Mucosa of descending colon (tissue), 3 donors: ENCODE measurements around the gene ACSL6. TPM values are rescaled to one million over a fixed set of nuclear protein-coding genes. Genes with fewer than 3 reads are reported as not detected.

ENCODE experiments used
- ATAC-seq: fragments of 200-7000 bp; cut with Tn5 transposase; one replicate; pipeline ENCODE4 v1.9.1; 2020; ENCODE audit warnings: mild to moderate bottlenecking, moderate library complexity
- DNase-seq, 3 donors: peaks; one replicate each; pipeline ENCODE4 v3.0.0-alpha.2; 2020
- H3K36me3 ChIP-seq: fragments of 200-600 bp; one replicate; pipeline ENCODE4 v1.8.0; 2021; ENCODE audit warnings: low read depth, mild to moderate bottlenecking
- H3K4me1 ChIP-seq: fragments of 200-600 bp; one replicate; pipeline ENCODE4 v1.8.0; 2021; ENCODE audit warnings: low read depth, mild to moderate bottlenecking
- H3K4me3 ChIP-seq: fragments of 200-600 bp; one replicate; pipeline ENCODE4 v1.8.0; 2021; ENCODE audit warnings: mild to moderate bottlenecking
- H3K9me3 ChIP-seq: fragments of 200-600 bp; one replicate; pipeline ENCODE4 v1.8.0; 2021; ENCODE audit warnings: mild to moderate bottlenecking
- CTCF ChIP-seq: fragments of 200-600 bp; IDR thresholded peaks from one replicate; pipeline ENCODE4 v1.8.0; 2022; ENCODE audit warnings: antibody characterized with exemption, mild to moderate bottlenecking
- intact Hi-C, 2 donors: fragments of 100-400 bp; cut with DNase I in 1 of 2; cut with micrococcal nuclease in 1 of 2; formaldehyde crosslinking; loops; one replicate each; pipeline versions ENCODE4 v1.11.0 to v1.11.1; 2022; cut with DNase I, micrococcal nuclease
- total RNA-seq, 3 donors: library from RNA; stranded (reverse); fragmentation: NEBNext Ultra II Directional in 2 of 3; extraction: Animal tissue kit (Norgen Biotek cat#: 25700) in 2 of 3; gene quantifications; one replicate each; pipeline versions ENCODE4 v1.2.1 to v1.2.4, GENCODE V29; 2021 to 2023
- donor health status: DM: no; HTN: no; CAD: no; lungs with moderate emphysema.
- donor health status: DM: no; HTN: no; CAD: no.
- donor health status: DM: no; HTN: yes; CAD: no.

The ACSL6 gene
- total RNA-seq, 3 donors from 2014 or later = 0.38 to 3.8 (median 0.77) TPM

- ATAC-seq = no peak
- no peak for TF ChIP-seq CTCF
- Histone ChIP-seq H3K9me3 (no peaks in the 10 kb centered on the region), H3K4me3 (no peak overlapping the region), H3K4me1 (peaks cover 4% of the 10 kb centered on the region), H3K36me3 (no peaks in the 10 kb centered on the region)
- no peak for DNase-seq
- intact Hi-C loops = no loop called here
These were observed 31.6 kb downstream of the ACSL6 start for GRCh38 chr5:131979816-131980215.

GRCh38 chr5:131977212-131977604 lies 34.2 kb downstream of the ACSL6 start:
- DNase-seq (no peak), ATAC-seq (no peak)
- TF ChIP-seq CTCF = no peak

GRCh38 chr5:131976414-131977211 lies 34.8 kb downstream of the ACSL6 start:
- intact Hi-C loops = no loop called here

More at GRCh38 chr5:131977212-131977604, 34.2 kb downstream of the ACSL6 start:
- intact Hi-C loops = no loop called here
- Histone ChIP-seq H3K9me3 (no peaks in the 10 kb centered on the region), H3K4me3 (no peak overlapping the region), H3K36me3 (no peaks in the 10 kb centered on the region), H3K4me1 (peaks cover 4% of the 10 kb centered on the region)

GRCh38 chr5:131974956-131975726 lies 36.3 kb downstream of the ACSL6 start:
- intact Hi-C loops = no loop called here
- Histone ChIP-seq H3K36me3 (no peaks in the 10 kb centered on the region), H3K4me3 (no peak overlapping the region), H3K4me1 (peaks cover 4% of the 10 kb centered on the region), H3K9me3 (no peaks in the 10 kb centered on the region)
- ATAC-seq = peak; percentile 68
- TF ChIP-seq CTCF = no peak
- DNase-seq = peak in 1 of 3 donors; percentile 39

More at GRCh38 chr5:131976414-131977211, 34.8 kb downstream of the ACSL6 start:
- Histone ChIP-seq H3K36me3 (no peaks in the 10 kb centered on the region), H3K4me1 (peaks cover 4% of the 10 kb centered on the region), H3K9me3 (no peaks in the 10 kb centered on the region), H3K4me3 (no peak overlapping the region)
- DNase-seq = no peak
- ATAC-seq = no peak
- no peak for TF ChIP-seq CTCF

GRCh38 chr5:131974622-131974955 lies 36.9 kb downstream of the ACSL6 start:
- Histone ChIP-seq H3K9me3 (no peaks in the 10 kb centered on the region), H3K4me3 (no peak overlapping the region), H3K36me3 (no peaks in the 10 kb centered on the region), H3K4me1 (peaks cover 4% of the 10 kb centered on the region)
- ATAC-seq (peak; percentile 15), DNase-seq (no peak)
- no peak for TF ChIP-seq CTCF
- intact Hi-C loops = no loop called here
